Vagina (tissue), 2 donors: ENCODE measurements around the gene TBXAS1.

Source experiments
- CTCF ChIP-seq, 3 experiments: fragments of 450-650 bp in 2 of 3; fragments of 200-600 bp in 1 of 3; sonication (generic) in 1 of 3; IDR thresholded peaks; one replicate each; pipeline ENCODE4 v1.5.1; 2017 to 2019; ENCODE audit warnings: antibody characterized with exemption in 3 of 3, mild to moderate bottlenecking in 2 of 3, moderate library complexity in 2 of 3
- POLR2A ChIP-seq, 2 donors: fragments of 450-650 bp; IDR thresholded peaks; one replicate each; pipeline ENCODE4 v1.6.1; 2017; ENCODE audit warnings: antibody characterized with exemption in 2 of 2, mild to moderate bottlenecking in 2 of 2, moderate library complexity in 2 of 2
- POLR2AphosphoS5 ChIP-seq, 2 donors: sonication (generic); formaldehyde crosslinking; IDR thresholded peaks; one replicate each; pipeline ENCODE4 v1.9.0; 2017; ENCODE audit warnings: antibody characterized with exemption in 2 of 2, mild to moderate bottlenecking in 2 of 2, low read depth in 1 of 2; ENCODE audit not compliant: insufficient read depth in 1 of 2

GRCh38 chr7:139827042-139827441 lies 2.0 kb upstream of the TBXAS1 start:
- TF ChIP-seq CTCF (IDR thresholded peaks at IDR 0.05) (no peak), POLR2AphosphoS5 (IDR thresholded peaks at IDR 0.05; ENCODE audit: insufficient read depth in 1 of 2, low read depth in 1 of 2) (no peak), POLR2A (IDR thresholded peaks at IDR 0.05) (no peak)
